ENCODE measurements around the gene SLC39A11. TPM values are rescaled to one million over a fixed set of nuclear protein-coding genes. Genes with fewer than 3 reads are reported as not detected.

Gene SLC39A11
- total RNA-seq, 1 experiment from 2014 or later = 57.1 TPM

- Histone ChIP-seq H3K27ac (no peak overlapping the region), H3K9me2 (ENCODE audit: insufficient read depth) (no peaks in the 10 kb centered on the region), H3K36me3 (ENCODE audit: low read depth) (no peaks in the 10 kb centered on the region), H3K27me3 (ENCODE audit: insufficient read depth, low read depth) (no peaks in the 10 kb centered on the region), H3F3A (ENCODE audit: insufficient read depth, low read depth) (peaks cover 22% of the 10 kb centered on the region; the same call in 1 of the 2 replicates), H3K79me2 (ENCODE audit: low read depth) (no peaks in the 10 kb centered on the region), H2AFZ (no peak overlapping the region), H4K20me1 (ENCODE audit: insufficient read depth) (no peaks in the 10 kb centered on the region), H3K4me1 (replicated peaks; ENCODE audit: insufficient read depth) (peaks cover 25% of the 10 kb centered on the region), H3K4me2 (no peak overlapping the region), H3K4me3 (no peak overlapping the region), H3K9me3 (ENCODE audit: insufficient read depth, low read depth) (no peaks in the 10 kb centered on the region; the same call in 1 of the 2 replicates)
- ChIA-PET CTCF (no interaction called here), POLR2A (ENCODE audit: unreplicated experiment) (no interaction called here)
- intact Hi-C loops (cut with micrococcal nuclease; ENCODE audit: unreplicated experiment) = no loop called here
- no peak for DNase-seq
- BruUV-seq (replicated peaks) = no TSS peak
- no peak for TF ChIP-seq CTCF (conservative IDR thresholded peaks at IDR 0.05)
- TF ChIP-seq EZH2 (IDR thresholded peaks at IDR 0.05; ENCODE audit: low read depth) = no peak
Observed at GRCh38 chr17:73066148-73066884, 26.2 kb downstream of the SLC39A11 start.

GRCh38 chr17:73065376-73065775 is 27.1 kb downstream of the SLC39A11 start:
- Histone ChIP-seq H2AFZ (no peak overlapping the region), H4K20me1 (ENCODE audit: insufficient read depth) (no peaks in the 10 kb centered on the region), H3K9me2 (ENCODE audit: insufficient read depth) (no peaks in the 10 kb centered on the region), H3K4me2 (no peak overlapping the region), H3K36me3 (ENCODE audit: low read depth) (no peaks in the 10 kb centered on the region), H3K27me3 (ENCODE audit: insufficient read depth, low read depth) (no peaks in the 10 kb centered on the region), H3K9me3 (ENCODE audit: insufficient read depth, low read depth) (no peaks in the 10 kb centered on the region; the same call in 1 of the 2 replicates), H3F3A (ENCODE audit: insufficient read depth, low read depth) (peaks cover 22% of the 10 kb centered on the region; the same call in 1 of the 2 replicates), H3K4me3 (no peak overlapping the region), H3K79me2 (ENCODE audit: low read depth) (no peaks in the 10 kb centered on the region), H3K27ac (no peak overlapping the region), H3K4me1 (replicated peaks; ENCODE audit: insufficient read depth) (peaks cover 25% of the 10 kb centered on the region)
- no TSS peak for BruUV-seq (replicated peaks)
- POLR2A ChIA-PET (ENCODE audit: unreplicated experiment) = interaction anchor here (0.6 to 0.7 kb wide), 2 partner anchors 222 to 349 kb away, joined by 3 to 4 read pairs; no protein-coding TSS in a partner anchor
- DNase-seq = no peak
- CTCF ChIA-PET = no interaction called here
- TF ChIP-seq EZH2 (IDR thresholded peaks at IDR 0.05; ENCODE audit: low read depth) (no peak), CTCF (conservative IDR thresholded peaks at IDR 0.05) (no peak)
- intact Hi-C loops (cut with micrococcal nuclease; ENCODE audit: unreplicated experiment) = no loop called here

- H3K36me3 ChIP-seq (ENCODE audit: low read depth) = no peaks in the 10 kb centered on the region
- DNase-seq = no peak
- no peaks in the 10 kb centered on the region for H3K9me2 ChIP-seq (ENCODE audit: insufficient read depth)
- CTCF ChIA-PET = interaction anchor here (0.6 kb wide), 1 partner anchor 1113 kb away, joined by 3 read pairs; no protein-coding TSS in a partner anchor
- no peak overlapping the region for H2AFZ ChIP-seq
- no peaks in the 10 kb centered on the region for H3K27me3 ChIP-seq (ENCODE audit: insufficient read depth, low read depth)
- POLR2A ChIA-PET (ENCODE audit: unreplicated experiment) = no interaction called here
- no peak overlapping the region for H3K4me2 ChIP-seq
- intact Hi-C loops (cut with micrococcal nuclease; ENCODE audit: unreplicated experiment) = no loop called here
- TF ChIP-seq EZH2 (IDR thresholded peaks at IDR 0.05; ENCODE audit: low read depth) = no peak
- no peak for TF ChIP-seq CTCF (conservative IDR thresholded peaks at IDR 0.05)
- H3K79me2 ChIP-seq (ENCODE audit: low read depth) = no peaks in the 10 kb centered on the region
- no peak overlapping the region for H3K4me3 ChIP-seq
- no peak overlapping the region for H3K27ac ChIP-seq
- no peaks in the 10 kb centered on the region; the same call in 1 of the 2 replicates for H3K9me3 ChIP-seq (ENCODE audit: insufficient read depth, low read depth)
- no peaks in the 10 kb centered on the region for H4K20me1 ChIP-seq (ENCODE audit: insufficient read depth)
- peaks cover 20% of the 10 kb centered on the region; the same call in 1 of the 2 replicates for H3F3A ChIP-seq (ENCODE audit: insufficient read depth, low read depth)
- no TSS peak for BruUV-seq (replicated peaks)
- H3K4me1 ChIP-seq (replicated peaks; ENCODE audit: insufficient read depth) = peaks cover 27% of the 10 kb centered on the region
Observed at GRCh38 chr17:73064084-73064938, 28.2 kb downstream of the SLC39A11 start.

All from PC-9 (cell line).